Measurements from ENCODE around the gene EVC2.

The EVC2 gene

GRCh38 chr4:5662555-5662954 is 45.8 kb downstream of the EVC2 start:
- no peaks in the 10 kb centered on the region for H3K4me1 ChIP-seq
- no peak for DNase-seq
- no peaks in the 10 kb centered on the region for H3K27me3 ChIP-seq
- H3K9me3 ChIP-seq: no peaks in the 10 kb centered on the region
- TF ChIP-seq CTCF (IDR thresholded peaks at IDR 0.05; ENCODE audit: low read depth, low read length): no peak
- H3K4me3 ChIP-seq (ENCODE audit: low read depth, low read length): no peak overlapping the region
- no peaks in the 10 kb centered on the region for H3K36me3 ChIP-seq

GRCh38 chr4:5661237-5661636 is 47.1 kb downstream of the EVC2 start:
- H3K4me3 ChIP-seq (ENCODE audit: low read depth, low read length): no peak overlapping the region
- H3K27me3 ChIP-seq: no peaks in the 10 kb centered on the region
- H3K4me1 ChIP-seq: no peaks in the 10 kb centered on the region
- no peaks in the 10 kb centered on the region for H3K36me3 ChIP-seq
- no peak for DNase-seq
- TF ChIP-seq CTCF (IDR thresholded peaks at IDR 0.05; ENCODE audit: low read depth, low read length): no peak
- H3K9me3 ChIP-seq: no peaks in the 10 kb centered on the region

DNA sequence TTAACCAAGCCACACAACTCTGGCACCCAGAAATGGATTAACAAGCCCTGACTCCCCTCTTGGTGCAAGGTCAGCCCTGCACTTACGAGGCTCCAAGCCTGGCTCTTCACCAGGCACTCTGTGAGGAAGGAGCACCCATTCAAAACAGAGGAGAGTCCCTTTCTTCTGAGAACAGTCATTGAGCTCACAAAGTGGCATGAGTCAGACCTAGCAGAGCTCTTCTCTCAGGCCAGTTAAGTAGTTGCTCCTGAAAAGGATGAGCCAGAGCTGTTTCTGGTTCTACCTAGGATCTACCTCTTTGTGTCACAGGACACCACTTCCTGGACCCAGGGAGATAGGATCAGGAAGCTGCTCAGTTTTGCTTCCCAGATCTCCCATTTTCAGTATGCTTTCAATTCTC is 48.2 kb downstream of the EVC2 start:
- no peak for DNase-seq
- Histone ChIP-seq H3K9me3 (no peaks in the 10 kb centered on the region), H3K36me3 (no peaks in the 10 kb centered on the region), H3K27me3 (no peaks in the 10 kb centered on the region), H3K4me1 (no peaks in the 10 kb centered on the region), H3K4me3 (ENCODE audit: low read depth, low read length) (no peak overlapping the region)
- TF ChIP-seq CTCF (IDR thresholded peaks at IDR 0.05; ENCODE audit: low read depth, low read length): no peak

DNA sequence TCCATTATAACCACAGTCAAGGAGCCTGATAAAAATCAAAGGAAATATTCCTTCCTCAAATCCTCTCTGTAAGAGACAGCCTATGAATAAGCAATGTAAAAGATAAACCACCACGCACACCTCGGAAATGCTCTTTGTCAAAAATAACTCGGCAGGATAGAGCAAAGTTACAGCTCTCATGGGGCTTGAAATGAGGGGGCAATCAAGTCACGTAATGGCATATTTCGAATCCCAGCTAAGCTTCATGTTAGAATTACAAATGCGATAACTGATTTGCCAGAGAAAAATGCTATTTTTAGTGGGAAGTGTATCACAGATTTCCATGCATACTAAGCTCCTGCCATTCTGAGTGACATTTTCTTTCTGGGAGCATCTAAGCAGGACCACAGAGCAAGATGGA is 49.4 kb downstream of the EVC2 start:
- DNase-seq: no peak
- H3K4me1 ChIP-seq: no peaks in the 10 kb centered on the region
- H3K4me3 ChIP-seq (ENCODE audit: low read depth, low read length): no peak overlapping the region
- H3K36me3 ChIP-seq: no peaks in the 10 kb centered on the region
- no peaks in the 10 kb centered on the region for H3K9me3 ChIP-seq
- no peak for TF ChIP-seq CTCF (IDR thresholded peaks at IDR 0.05; ENCODE audit: low read depth, low read length)
- H3K27me3 ChIP-seq: no peaks in the 10 kb centered on the region

- no peaks in the 10 kb centered on the region for H3K4me1 ChIP-seq
- no peak for DNase-seq
- H3K4me3 ChIP-seq (ENCODE audit: low read depth, low read length): no peak overlapping the region
- TF ChIP-seq CTCF (IDR thresholded peaks at IDR 0.05; ENCODE audit: low read depth, low read length): no peak
- H3K9me3 ChIP-seq: no peaks in the 10 kb centered on the region
- no peaks in the 10 kb centered on the region for H3K36me3 ChIP-seq
- H3K27me3 ChIP-seq: no peaks in the 10 kb centered on the region; the same call in 1 of the 2 replicates
Observed at GRCh38 chr4:5656415-5656814, 51.9 kb downstream of the EVC2 start.

GRCh38 chr4:5654791-5655190 is 53.6 kb downstream of the EVC2 start:
- TF ChIP-seq CTCF (IDR thresholded peaks at IDR 0.05; ENCODE audit: low read depth, low read length): no peak
- Histone ChIP-seq H3K4me3 (ENCODE audit: low read depth, low read length) (no peak overlapping the region), H3K36me3 (no peaks in the 10 kb centered on the region), H3K9me3 (no peaks in the 10 kb centered on the region), H3K27me3 (no peaks in the 10 kb centered on the region; the same call in 1 of the 2 replicates), H3K4me1 (no peaks in the 10 kb centered on the region)
- DNase-seq: no peak
